Glutamatergic neuron (in vitro differentiated cells): ENCODE data around the gene NUP88. TPM values are rescaled to one million over a fixed set of nuclear protein-coding genes. Genes with fewer than 3 reads are reported as not detected.

ENCODE experiments used
- DNase-seq: peaks from one replicate; pipeline ENCODE4 v3.0.0; 2022
- H3K27ac Mint-ChIP-seq: one replicate; pipeline ENCODE4 v1.8.0; 2020; ENCODE audit warnings: mild to moderate bottlenecking, mixed read lengths, inconsistent platforms; ENCODE audit not compliant: unreplicated experiment
- H3K27me3 Mint-ChIP-seq: one replicate; pipeline ENCODE4 v1.8.0; 2020; ENCODE audit warnings: mild to moderate bottlenecking, moderate library complexity, mixed read lengths, inconsistent platforms; ENCODE audit not compliant: unreplicated experiment
- H3K36me3 Mint-ChIP-seq: one replicate; pipeline ENCODE4 v1.8.0; 2020; ENCODE audit warnings: mild to moderate bottlenecking, mixed read lengths, inconsistent platforms; ENCODE audit not compliant: unreplicated experiment
- H3K4me1 Mint-ChIP-seq: one replicate; pipeline ENCODE4 v1.8.0; 2020; ENCODE audit warnings: mild to moderate bottlenecking, low read depth, mixed read lengths, inconsistent platforms; ENCODE audit not compliant: unreplicated experiment
- H3K4me3 Mint-ChIP-seq: one replicate; pipeline ENCODE4 v1.8.0; 2020; ENCODE audit warnings: mild to moderate bottlenecking, mixed read lengths, inconsistent platforms; ENCODE audit not compliant: unreplicated experiment
- H3K9me3 Mint-ChIP-seq: one replicate; pipeline ENCODE4 v1.8.0; 2020; ENCODE audit warnings: mild to moderate bottlenecking, moderate library complexity, mixed read lengths, inconsistent platforms; ENCODE audit not compliant: unreplicated experiment
- CTCF ChIP-seq: fragments of 200-600 bp; sonication (generic); IDR thresholded peaks from one replicate; pipeline ENCODE4 v1.5.0; 2021; ENCODE audit not compliant: partially characterized antibody, unreplicated experiment
- total RNA-seq: library from RNA; stranded (reverse); fragmentation: NEBNext Ultra II Directional; extraction: Animal tissue kit (Norgen Biotek cat#: 25700); gene quantifications from one replicate; pipeline ENCODE4 v1.2.1, GENCODE V29; 2021; ENCODE audit not compliant: unreplicated experiment

NUP88 gene
- total RNA-seq, 1 donor from 2014 or later, result 74.5 TPM

DNA sequence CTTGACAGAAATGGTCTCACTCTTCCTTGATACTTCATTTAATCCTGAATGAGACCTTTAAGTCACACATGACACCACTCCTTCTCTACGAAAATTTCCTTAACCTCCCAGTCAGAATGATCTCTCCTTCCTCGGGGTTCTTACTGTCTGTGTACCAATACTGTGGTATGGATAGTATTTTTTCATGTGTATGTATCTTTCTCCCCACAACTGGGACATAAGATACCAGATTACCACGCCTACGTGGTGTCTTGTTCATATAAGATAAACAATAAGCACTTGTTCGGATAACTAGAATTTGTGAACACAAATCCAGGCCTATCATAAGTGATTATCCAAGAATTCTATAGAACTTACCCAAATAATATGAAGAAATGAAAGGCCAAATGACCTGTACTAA is 11.3 kb downstream of the NUP88 start:
- Mint-ChIP-seq H3K4me3 (no peak overlapping the region), H3K36me3 (no peaks in the 10 kb centered on the region)
- TF ChIP-seq CTCF, result no peak

DNA sequence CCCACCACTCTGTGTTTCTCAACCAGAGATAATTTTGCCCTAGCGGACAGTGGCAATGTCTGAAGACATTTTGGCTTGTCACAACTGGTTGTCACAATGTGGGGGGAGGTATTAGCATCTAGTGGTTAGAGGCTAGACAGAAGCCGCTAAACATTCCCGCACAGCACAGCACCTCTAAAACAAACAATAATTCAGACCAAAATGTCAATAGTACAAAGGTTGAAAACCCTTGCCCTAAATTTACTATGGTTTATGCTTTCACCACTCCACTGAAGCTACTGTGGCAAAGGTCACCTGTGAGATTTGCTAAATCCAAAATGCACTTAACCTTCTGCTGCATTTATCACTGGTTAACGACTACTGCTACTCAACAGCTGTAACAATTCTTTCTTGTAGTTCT is 14.1 kb downstream of the NUP88 start:
- TF ChIP-seq CTCF, result no peak
- Mint-ChIP-seq H3K27me3 (no peaks in the 10 kb centered on the region), H3K36me3 (no peaks in the 10 kb centered on the region), H3K27ac (no peak overlapping the region), H3K4me1 (no peaks in the 10 kb centered on the region), H3K4me3 (no peak overlapping the region), H3K9me3 (no peaks in the 10 kb centered on the region)
- DNase-seq, result no peak

More for the DNA sequence above, 11.3 kb downstream of the NUP88 start:
- no peaks in the 10 kb centered on the region for H3K9me3 Mint-ChIP-seq
- H3K27me3 Mint-ChIP-seq, result peaks cover 3% of the 10 kb centered on the region
- H3K27ac Mint-ChIP-seq, result no peak overlapping the region
- DNase-seq, result no peak
- no peaks in the 10 kb centered on the region for H3K4me1 Mint-ChIP-seq

GRCh38 chr17:5399767-5400166 is 19.7 kb downstream of the NUP88 start:
- no peaks in the 10 kb centered on the region for H3K36me3 Mint-ChIP-seq
- H3K4me1 Mint-ChIP-seq, result no peaks in the 10 kb centered on the region
- DNase-seq, result no peak
- no peaks in the 10 kb centered on the region for H3K27me3 Mint-ChIP-seq
- no peak for TF ChIP-seq CTCF
- no peaks in the 10 kb centered on the region for H3K9me3 Mint-ChIP-seq
- no peak overlapping the region for H3K27ac Mint-ChIP-seq
- no peak overlapping the region for H3K4me3 Mint-ChIP-seq

DNA sequence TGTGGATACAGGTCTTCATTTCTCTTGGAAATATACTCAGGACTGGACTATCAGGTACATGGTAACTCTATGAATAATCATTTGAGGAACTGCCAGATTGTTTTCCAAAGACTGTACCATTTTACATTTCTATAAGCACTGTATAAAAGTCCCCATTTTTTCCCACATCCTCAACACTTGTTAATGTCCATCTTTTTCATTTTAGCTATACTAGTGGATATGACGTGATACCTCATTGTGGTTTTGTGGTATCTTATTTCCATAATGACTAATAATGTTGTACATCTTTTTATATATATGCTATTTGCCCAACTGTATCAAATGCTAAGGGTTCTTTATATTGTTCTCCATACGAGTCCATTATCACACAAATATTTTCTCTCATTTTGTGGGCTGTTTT is 22.9 kb downstream of the NUP88 start:
- no peak for DNase-seq
- H3K36me3 Mint-ChIP-seq, result no peaks in the 10 kb centered on the region
- no peaks in the 10 kb centered on the region for H3K9me3 Mint-ChIP-seq
- TF ChIP-seq CTCF, result no peak
- H3K27me3 Mint-ChIP-seq, result no peaks in the 10 kb centered on the region
- no peak overlapping the region for H3K4me3 Mint-ChIP-seq
- no peaks in the 10 kb centered on the region for H3K4me1 Mint-ChIP-seq
- no peak overlapping the region for H3K27ac Mint-ChIP-seq

- no peak overlapping the region for H3K27ac Mint-ChIP-seq
- no peak for DNase-seq
- no peak overlapping the region for H3K4me3 Mint-ChIP-seq
- H3K27me3 Mint-ChIP-seq, result no peaks in the 10 kb centered on the region
- H3K36me3 Mint-ChIP-seq, result no peaks in the 10 kb centered on the region
- no peaks in the 10 kb centered on the region for H3K4me1 Mint-ChIP-seq
- no peaks in the 10 kb centered on the region for H3K9me3 Mint-ChIP-seq
- no peak for TF ChIP-seq CTCF
Measured at GRCh38 chr17:5391678-5392077, 27.8 kb downstream of the NUP88 start.
